GM18519 (cell line): ENCODE data around the gene CAPN9.

Experiments
- ATAC-seq: cut with Tn5 transposase; IDR thresholded peaks from one replicate; pipeline ENCODE4 v1.9.1; 2021; ENCODE audit warnings: mild to moderate bottlenecking, moderate library complexity; ENCODE audit not compliant: unreplicated experiment, low FRiP score

CAPN9 gene

GRCh38 chr1:230792691-230793462 lies 45.7 kb downstream of the CAPN9 start:
- no peak for ATAC-seq

- no peak for ATAC-seq
Measured at GRCh38 chr1:230793463-230793745, 46.2 kb downstream of the CAPN9 start.

GRCh38 chr1:230794431-230794830 lies 47.2 kb downstream of the CAPN9 start:
- ATAC-seq = no peak

GRCh38 chr1:230794871-230795605 lies 47.9 kb downstream of the CAPN9 start:
- ATAC-seq = no peak

GRCh38 chr1:230796626-230797025 lies 49.4 kb downstream of the CAPN9 start:
- no peak for ATAC-seq

- no peak for ATAC-seq
Measured at GRCh38 chr1:230797376-230797920, 50.3 kb downstream of the CAPN9 start.

GRCh38 chr1:230797942-230798365 lies 50.8 kb downstream of the CAPN9 start:
- ATAC-seq = no peak

- no peak for ATAC-seq
Measured at GRCh38 chr1:230798491-230798890, 51.3 kb downstream of the CAPN9 start.

- no peak for ATAC-seq
Measured at GRCh38 chr1:230800891-230801840, 54.0 kb downstream of the CAPN9 start.

GRCh38 chr1:230804396-230804795 lies 57.2 kb downstream of the CAPN9 start:
- ATAC-seq = no peak

GRCh38 chr1:230806552-230806951 lies 59.4 kb downstream of the CAPN9 start:
- ATAC-seq = no peak

GRCh38 chr1:230807029-230807428 lies 59.8 kb downstream of the CAPN9 start:
- ATAC-seq = no peak

- ATAC-seq = no peak
Measured at GRCh38 chr1:230807561-230808280, 60.5 kb downstream of the CAPN9 start.

GRCh38 chr1:230808281-230808872 lies 61.2 kb downstream of the CAPN9 start:
- no peak for ATAC-seq

GRCh38 chr1:230809256-230809990 lies 62.2 kb downstream of the CAPN9 start:
- ATAC-seq = no peak

GRCh38 chr1:230812568-230812967 lies 65.4 kb downstream of the CAPN9 start:
- no peak for ATAC-seq

GRCh38 chr1:230814949-230815692 lies 67.9 kb downstream of the CAPN9 start:
- no peak for ATAC-seq

- ATAC-seq = no peak
Measured at GRCh38 chr1:230816018-230816417, 68.8 kb downstream of the CAPN9 start.
